H1 (cell line): ENCODE results near the gene S100A13. TPM values are rescaled to one million over a fixed set of nuclear protein-coding genes. Genes with fewer than 3 reads are reported as not detected.

Experiments
- CTCF ChIA-PET: fragments of 300-600 bp; sonication (Branson Sonifier 250); formaldehyde crosslinking; loops from one replicate; lab custom pipeline; 2021; ENCODE audit not compliant: partially characterized antibody; lab: Charles Lee
- POLR2A ChIA-PET: fragments of 300-600 bp; sonication (Branson Sonifier 250); formaldehyde crosslinking; loops from one replicate; lab custom pipeline; 2021; ENCODE audit warnings: inconsistent platforms; ENCODE audit not compliant: partially characterized antibody; lab: Charles Lee
- DNase-seq, 2 experiments: peaks; one replicate each; pipeline versions ENCODE4 v3.0.0 to v3.0.0-alpha.2; 2010 to 2022; ENCODE audit warnings: low spot score in 2 of 2, low read depth in 1 of 2, mixed read lengths in 1 of 2
- FAIRE-seq: peaks from 2 replicates; lab custom pipeline; 2011; peaks lifted over from hg19 to GRCh38; lab: Jason Lieb, UNC
- H2AFZ ChIP-seq: 2 replicates; pipeline ENCODE4 v1.8.1; 2012; ENCODE audit warnings: low read length, inconsistent platforms
- H2AK5ac ChIP-seq: 2 replicates; pipeline ENCODE4 v1.6.1; 2013; ENCODE audit warnings: low read depth, low read length
- H2BK120ac ChIP-seq: replicated peaks from 2 replicates; pipeline ENCODE3; 2013; ENCODE audit warnings: low read depth, low read length, inconsistent platforms
- H2BK12ac ChIP-seq: 2 replicates; pipeline ENCODE4 v1.6.1; 2013; ENCODE audit warnings: low read depth, low read length
- H2BK15ac ChIP-seq: 2 replicates; pipeline ENCODE4 v1.6.1; 2013; ENCODE audit warnings: low read length
- H2BK20ac ChIP-seq: 2 replicates; pipeline ENCODE4 v1.6.1; 2013; ENCODE audit warnings: low read length
- H2BK5ac ChIP-seq: 2 replicates; pipeline ENCODE4 v1.6.1; 2013; ENCODE audit warnings: low read depth, low read length
- H3K14ac ChIP-seq: 2 replicates; pipeline ENCODE4 v1.6.1; 2013; ENCODE audit warnings: inconsistent platforms; ENCODE audit not compliant: insufficient read length
- H3K18ac ChIP-seq: 2 replicates; pipeline ENCODE4 v1.6.1; 2013; ENCODE audit warnings: low read length; ENCODE audit errors: extremely low read depth
- H3K23ac ChIP-seq: 2 replicates; pipeline ENCODE4 v1.6.1; 2013; ENCODE audit warnings: inconsistent platforms; ENCODE audit not compliant: insufficient read length
- H3K23me2 ChIP-seq: 2 replicates; pipeline ENCODE4 v1.6.1; 2013; ENCODE audit warnings: low read depth, low read length
- H3K27ac ChIP-seq: 2 replicates; pipeline ENCODE4 v1.6.1; 2011; ENCODE audit warnings: low read depth, low read length, inconsistent platforms
- H3K27me3 ChIP-seq, 4 experiments: replicated peaks in 1 of 4; 1 replicate in 1 of 4; 2 replicates in 3 of 4; pipeline versions ENCODE4 v1.6.1 to v1.8.1; 2011 to 2013; ENCODE audit warnings: low read length in 3 of 4, mild to moderate bottlenecking in 3 of 4, inconsistent platforms in 2 of 4, mixed read lengths in 2 of 4, moderate library complexity in 1 of 4; ENCODE audit not compliant: control insufficient read depth in 3 of 4, insufficient read depth in 3 of 4; ENCODE audit errors: extremely low read depth in 1 of 4
- H3K36me3 ChIP-seq, 4 experiments: 2 replicates each; pipeline versions ENCODE4 v1.6.1 to v1.8.1; 2011 to 2013; ENCODE audit warnings: mild to moderate bottlenecking in 4 of 4, low read length in 3 of 4, moderate library complexity in 2 of 4, control low read depth in 1 of 4, inconsistent platforms in 1 of 4; ENCODE audit not compliant: insufficient read depth in 4 of 4, control insufficient read depth in 2 of 4
- H3K4ac ChIP-seq: replicated peaks from 2 replicates; pipeline ENCODE3; 2013; ENCODE audit warnings: low read length, low read depth, mixed read lengths, inconsistent platforms; ENCODE audit not compliant: insufficient read length
- H3K4me1 ChIP-seq, 4 experiments: replicated peaks in 1 of 4; 1 replicate in 1 of 4; 2 replicates in 3 of 4; pipeline versions ENCODE4 v1.6.1 to v1.8.1; 2011 to 2013; ENCODE audit warnings: low read length in 3 of 4, inconsistent platforms in 2 of 4, mixed read lengths in 1 of 4; ENCODE audit not compliant: insufficient read depth in 4 of 4, control insufficient read depth in 3 of 4
- H3K4me2 ChIP-seq, 2 experiments: 2 replicates each; pipeline versions ENCODE4 v1.6.1 to v1.8.1; 2011 to 2013; ENCODE audit warnings: low read depth in 2 of 2, low read length in 2 of 2, control low read depth in 1 of 2, inconsistent platforms in 1 of 2, mild to moderate bottlenecking in 1 of 2; ENCODE audit not compliant: insufficient read depth in 1 of 2
- H3K4me3 ChIP-seq, 4 experiments: fragments of 200-600, 300-600 bp in 1 of 4; sonication (generic), shearing (Covaris generic), sonication (Bioruptor Twin) in 1 of 4; 2 replicates each; pipeline versions ENCODE4 v1.5.1 to v1.8.1; 2011 to 2016; ENCODE audit warnings: low read length in 4 of 4, low read depth in 3 of 4, control low read depth in 2 of 4, inconsistent platforms in 2 of 4, mild to moderate bottlenecking in 2 of 4, mixed read lengths in 1 of 4, moderate library complexity in 1 of 4; ENCODE audit not compliant: insufficient read depth in 2 of 4; ENCODE audit errors: extremely low read depth in 1 of 4
- H3K56ac ChIP-seq: replicated peaks from 2 replicates; pipeline ENCODE3; 2013; ENCODE audit warnings: low read depth, mild to moderate bottlenecking, mixed read lengths, low read length, inconsistent platforms; ENCODE audit not compliant: insufficient read length
- H3K79me1 ChIP-seq: 2 replicates; pipeline ENCODE4 v1.6.1; 2013; ENCODE audit warnings: low read depth, low read length, control low read depth
- H3K79me2 ChIP-seq, 2 experiments: 2 replicates each; pipeline versions ENCODE4 v1.6.1 to v1.8.1; 2012 to 2013; ENCODE audit warnings: low read length in 2 of 2, mild to moderate bottlenecking in 2 of 2, inconsistent platforms in 1 of 2; ENCODE audit not compliant: insufficient read depth in 2 of 2, control insufficient read depth in 1 of 2
- H3K9ac ChIP-seq, 4 experiments: replicated peaks in 1 of 4; 1 replicate in 1 of 4; 2 replicates in 3 of 4; pipeline versions ENCODE4 v1.6.1 to v1.8.1; 2011 to 2013; ENCODE audit warnings: low read depth in 3 of 4, low read length in 3 of 4, control low read depth in 2 of 4, mild to moderate bottlenecking in 2 of 4, moderate library complexity in 2 of 4, inconsistent platforms in 1 of 4; ENCODE audit errors: extremely low read depth in 1 of 4
- H3K9me3 ChIP-seq, 2 experiments: 2 replicates each; pipeline versions ENCODE4 v1.6.1 to v1.8.1; 2012 to 2013; ENCODE audit warnings: mild to moderate bottlenecking in 2 of 2, moderate library complexity in 2 of 2, control low read depth in 1 of 2, inconsistent platforms in 1 of 2, low read depth in 1 of 2, low read length in 1 of 2, mixed read lengths in 1 of 2; ENCODE audit not compliant: insufficient read depth in 2 of 2
- H4K20me1 ChIP-seq, 2 experiments: replicated peaks in 1 of 2; 2 replicates each; pipeline versions ENCODE3 to v1.8.1; 2011 to 2013; ENCODE audit warnings: inconsistent platforms in 2 of 2, low read length in 2 of 2, mild to moderate bottlenecking in 1 of 2; ENCODE audit not compliant: insufficient read depth in 2 of 2, control insufficient read depth in 1 of 2
- H4K5ac ChIP-seq: 2 replicates; pipeline ENCODE4 v1.6.1; 2013; ENCODE audit warnings: low read length, low read depth, mixed read lengths, inconsistent platforms; ENCODE audit not compliant: insufficient read length
- H4K8ac ChIP-seq: 2 replicates; pipeline ENCODE4 v1.8.0; 2013; ENCODE audit warnings: mild to moderate bottlenecking, moderate library complexity, low read length, inconsistent platforms; ENCODE audit not compliant: insufficient read depth; ENCODE audit errors: extremely low read depth
- H4K91ac ChIP-seq: replicated peaks from 2 replicates; pipeline ENCODE3; 2013; ENCODE audit warnings: low read length, mixed read lengths, inconsistent platforms; ENCODE audit not compliant: insufficient read length
- CHD1 ChIP-seq: IDR thresholded peaks from 2 replicates; pipeline ENCODE4 v1.6.1; 2012; ENCODE audit warnings: low read depth, low read length, improper control_type of control experiment
- CTBP2 ChIP-seq: IDR thresholded peaks from 2 replicates; pipeline ENCODE4 v1.7.0; 2011; ENCODE audit warnings: borderline replicate concordance, mild to moderate bottlenecking, moderate library complexity, mixed read lengths, low read length; ENCODE audit not compliant: insufficient read depth, insufficient read length
- EGR1 ChIP-seq: IDR thresholded peaks from 2 replicates; pipeline ENCODE4 v1.6.1; 2011; ENCODE audit warnings: low read depth, low read length, borderline replicate concordance
- GTF2F1 ChIP-seq: IDR thresholded peaks from 2 replicates; pipeline ENCODE4 v1.6.1; 2012; ENCODE audit warnings: low read depth, low read length, improper control_type of control experiment, borderline replicate concordance
- HDAC6 ChIP-seq: IDR thresholded peaks from one replicate; pipeline ENCODE4 v1.7.1; 2012; ENCODE audit warnings: low read depth, mild to moderate bottlenecking, inconsistent platforms, low read length, moderate library complexity
- JUN ChIP-seq: IDR thresholded peaks from 2 replicates; pipeline ENCODE4 v1.6.1; 2011; ENCODE audit warnings: low read depth, mild to moderate bottlenecking, improper control_type of control experiment, low read length
- RAD21 ChIP-seq, 2 experiments: IDR thresholded peaks in 1 of 2; conservative IDR thresholded peaks in 1 of 2; 2 replicates each; pipeline ENCODE4 v1.6.1; 2011; ENCODE audit warnings: low read depth in 2 of 2, low read length in 2 of 2, improper control_type of control experiment in 1 of 2, inconsistent platforms in 1 of 2, mild to moderate bottlenecking in 1 of 2, moderate library complexity in 1 of 2
- SAP30 ChIP-seq: fragments of 300-600 bp; sonication (generic); IDR thresholded peaks from 2 replicates; pipeline ENCODE4 v1.7.1; 2012; ENCODE audit warnings: low read length, moderate library complexity, mild to moderate bottlenecking, inconsistent platforms; ENCODE audit not compliant: insufficient read depth, insufficient replicate concordance
- SIN3A ChIP-seq, 2 experiments: IDR thresholded peaks in 1 of 2; conservative IDR thresholded peaks in 1 of 2; 2 replicates each; pipeline ENCODE4 v1.6.1; 2011 to 2012; ENCODE audit warnings: low read length in 2 of 2, improper control_type of control experiment in 1 of 2, low read depth in 1 of 2, mild to moderate bottlenecking in 1 of 2
- TAF1 ChIP-seq: IDR thresholded peaks from 2 replicates; pipeline ENCODE4 v1.6.1; 2011; ENCODE audit warnings: mild to moderate bottlenecking, low read depth, low read length
- WGBS, 2 experiments: shearing (Covaris generic) in 1 of 2; methylation state at CpG; one replicate each; pipeline versions ENCODE4 v1.1.6 to v1.1.7; 2013 to 2015; ENCODE audit warnings: low lambda C conversion rate in 2 of 2, mixed read lengths in 2 of 2, inconsistent platforms in 1 of 2, low coverage in 1 of 2, missing lambda C conversion rate in 1 of 2; ENCODE audit not compliant: insufficient replicate concordance in 2 of 2, insufficient coverage in 1 of 2, insufficient read length in 1 of 2; ENCODE audit errors: extremely low coverage in 1 of 2, missing lambda C conversion rate in 1 of 2; 5-methylcytosine and 5-hydroxymethylcytosine counted together
- polyA plus RNA-seq, 7 experiments: library from polyadenylated mRNA; depleted of rRNA in 3 of 7; stranded (reverse) in 5 of 7; unstranded in 2 of 7; fragments of >200 nt in 5 of 7; fragments of 200-250 nt in 2 of 7; gene quantifications; 1 replicate in 5 of 7; 2 replicates in 1 of 7; 4 replicates in 1 of 7; pipeline versions ENCODE4 v1.2.1 to v1.2.3, GENCODE V29; 2011 to 2013; ENCODE audit warnings: missing spikeins in 2 of 7, mixed read lengths in 2 of 7
- total RNA-seq: library from RNA; stranded (reverse); fragmentation: NEBNext Ultra II Directional; extraction: Animal tissue kit (Norgen Biotek cat#: 25700); gene quantifications from 2 replicates; pipeline ENCODE4 v1.2.1, GENCODE V29; 2021

The S100A13 gene
- total and polyA plus RNA-seq, 2 of the 8 experiments (the other 6 are each of a cell fraction or from before 2014, with no cell fraction given): 63.6 to 127 TPM

DNA sequence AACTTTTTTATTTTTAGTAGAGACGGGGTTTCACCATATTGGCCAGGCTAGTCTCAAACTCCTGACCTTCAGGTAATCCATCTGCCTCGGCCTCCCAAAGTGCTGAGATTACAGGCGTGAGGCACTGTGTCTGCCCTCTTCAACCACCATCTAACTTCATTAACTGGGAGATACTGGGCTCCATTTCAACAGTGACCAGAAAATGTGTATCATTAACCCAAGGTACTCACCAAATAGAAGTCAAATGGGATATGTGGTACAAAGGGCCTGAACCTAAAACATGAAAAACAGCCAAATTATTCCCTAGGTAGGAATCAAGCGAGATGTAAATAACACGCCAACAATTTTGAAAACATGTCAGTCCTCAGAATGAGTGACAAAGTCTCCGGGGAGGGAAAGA is 42.3 kb upstream of the S100A13 start:
- H3K4me1 ChIP-seq: peaks cover 0 to 4% (median 2%) of the 10 kb centered on the region in 4 experiments; a peak in 2 of 7 replicates
- no peak overlapping the region for H3K56ac ChIP-seq
- no peak for DNase-seq
- H4K8ac ChIP-seq: no peak overlapping the region
- H4K91ac ChIP-seq: no peak overlapping the region
- TF ChIP-seq SAP30 (no peak), JUN (no peak), HDAC6 (no peak), EGR1 (no peak), RAD21 (IDR thresholded peaks at IDR 0.05 in 1 of 2, conservative IDR thresholded peaks at IDR 0.05 in 1 of 2; ENCODE audit: low read depth in 2 of 2, low read length in 2 of 2) (no peak), CTBP2 (no peak), TAF1 (no peak), CHD1 (no peak), GTF2F1 (no peak), SIN3A (conservative IDR thresholded peaks at IDR 0.05 in 1 of 2, IDR thresholded peaks at IDR 0.05 in 1 of 2; ENCODE audit: low read depth in 1 of 2, low read length in 2 of 2) (no peak)
- TF ChIP-seq, all 59 proteins: peak for 0
- Histone ChIP-seq H3K9me3 (no peaks in the 10 kb centered on the region), H3K4ac (no peak overlapping the region), H2AFZ (no peak overlapping the region), H2BK120ac (no peak overlapping the region), H4K20me1 (peaks cover 0 to 3% of the 10 kb centered on the region in 2 experiments), H3K27me3 (no peaks in the 10 kb centered on the region), H3K4me3 (peak overlapping the region; percentile 89 to 100 (median 99); a peak in 7 of 8 replicates), H3K36me3 (peaks cover 43 to 51% (median 50%) of the 10 kb centered on the region in 4 experiments), H3K27ac (no peak overlapping the region), H3K23ac (no peak overlapping the region), H3K79me1 (no peaks in the 10 kb centered on the region; the same call in 1 of the 2 replicates), H2BK12ac (no peak overlapping the region), H3K23me2 (peaks cover 8% of the 10 kb centered on the region), H3K14ac (no peak overlapping the region), H4K5ac (no peak overlapping the region), H3K4me2 (peak overlapping the region; percentile 80 to 84), H3K18ac (no peak overlapping the region), H2BK5ac (no peak overlapping the region), H2BK20ac (no peak overlapping the region), H3K79me2 (peaks cover 11 to 32% of the 10 kb centered on the region in 2 experiments), H2AK5ac (no peak overlapping the region), H2BK15ac (no peak overlapping the region), H3K9ac (peak overlapping the region in 3 of 4 experiments; percentile 97 to 100 (median 99); a peak in 5 of 7 replicates)
- no peak for FAIRE-seq
- CTCF ChIA-PET: interaction anchor here (0.9 kb wide), 1 partner anchor 79 kb away, joined by 3 read pairs; no protein-coding TSS in a partner anchor
- POLR2A ChIA-PET: interaction anchor here (0.7 to 19.8 kb wide), 5 partner anchors 9 to 127 kb away, joined by 3 to 343 read pairs (median 3); partner anchors contain the start of gene SNAPIN
- WGBS, 2 experiments: 87% methylated on average over 6 of the region's 6 CpGs; no CpG with 5 or more reads in 1 of the 2 experiments
